ENCODE measurements around the gene ZNF749. TPM values are rescaled to one million over a fixed set of nuclear protein-coding genes. Genes with fewer than 3 reads are reported as not detected.
"Not testable (repeated sequence)": the region's sequence is repeated elsewhere in the genome, so short reads cannot be mapped to it uniquely, and the experiment has no call there.

The ZNF749 gene
- total RNA-seq, 2 donors from 2014 or later: 16.5 to 18.0 TPM

GRCh38 chr19:57487477-57488298, 52.6 kb downstream of the ZNF749 start, which contains the start of gene ZNF419:
Gene ZNF419 (plus strand): TSS chr19:57487750. CDS start chr19:57487951, 201 bp downstream.
- H3K27ac Mint-ChIP-seq: peak within 1 kb of the TSS; percentile 52
- peak within 1 kb of the TSS; percentile 70 to 75 for H3K4me3 Mint-ChIP-seq
- ATAC-seq (replicated peaks in 1 of 2) (peak; percentile 98 to 99), DNase-seq (peak; percentile 93 to 94)
- peaks cover 46 to 48% of the 10 kb centered on the region in 2 donors for H3K36me3 Mint-ChIP-seq (ENCODE audit: insufficient read depth in 2 of 2)
- H3K4me1 Mint-ChIP-seq (ENCODE audit: low read depth): peaks cover 16% of the 10 kb centered on the region
- not testable (repeated sequence) for H3K27me3 Mint-ChIP-seq (ENCODE audit: low read depth)
- H3K9me3 Mint-ChIP-seq: peaks cover 16 to 36% of the 10 kb centered on the region in 2 donors

- H3K4me1 Mint-ChIP-seq (ENCODE audit: low read depth): peaks cover 16% of the 10 kb centered on the region
- H3K36me3 Mint-ChIP-seq (ENCODE audit: insufficient read depth in 2 of 2): peaks cover 52 to 54% of the 10 kb centered on the region in 2 donors
- H3K4me3 Mint-ChIP-seq: peak overlapping the region; percentile 70 to 75
- not testable (repeated sequence) for H3K27me3 Mint-ChIP-seq (ENCODE audit: low read depth); DNase-seq
- peak overlapping the region; percentile 52 for H3K27ac Mint-ChIP-seq
- ATAC-seq (replicated peaks in 1 of 2): peak in 1 of 2 donors; percentile 4
- H3K9me3 Mint-ChIP-seq: peaks cover 17 to 42% of the 10 kb centered on the region in 2 donors
These were observed 53.1 kb downstream of the ZNF749 start for GRCh38 chr19:57488299-57488644.

Other genes with a start within 250 kb of the ZNF749 start
- 10 to 100 TPM; 38.7 to 43.3 TPM for gene ZNF264, start 243.8 kb upstream of the ZNF749 start, total RNA-seq
- 1 to 10 TPM; 2.2 to 4.3 TPM for gene AURKC, start 204.3 kb upstream of the ZNF749 start, total RNA-seq
- 10 to 100 TPM; 14.4 to 16.2 TPM for gene ZNF805, start 194.7 kb upstream of the ZNF749 start, total RNA-seq
- 100 to 1,000 TPM; 114 to 129 TPM for gene ZNF460, start 154.8 kb upstream of the ZNF749 start, total RNA-seq
- gene ZNF543, start 114.9 kb upstream of the ZNF749 start, total RNA-seq: 1 to 10 TPM; 8.4 to 9.0 TPM
- 1 to 10 TPM; 8.1 to 8.3 TPM for gene ZNF304, start 84.1 kb upstream of the ZNF749 start, total RNA-seq
- 1 to 10 TPM; 7.3 to 8.5 TPM for gene TRAPPC2B, start 71.8 kb upstream of the ZNF749 start, total RNA-seq
- gene ZNF547, start 71.8 kb upstream of the ZNF749 start, total RNA-seq: 1 to 10 TPM; 3.9 to 4.5 TPM
- gene ZNF548, start 45.5 kb upstream of the ZNF749 start, total RNA-seq: 10 to 100 TPM; 40.4 to 62.8 TPM
- gene ZNF17, start 24.2 kb upstream of the ZNF749 start, total RNA-seq: 10 to 100 TPM; 11.0 to 12.0 TPM
- gene VN1R1, start 21.8 kb downstream of the ZNF749 start, total RNA-seq: 1 to 10 TPM in 1 of 2 donors, under 1 TPM in 1; 0.37 to 1.1 TPM
- gene ZNF772, start 42.2 kb downstream of the ZNF749 start, total RNA-seq: 1 to 10 TPM; 6.4 to 7.7 TPM
- gene ZNF419, start 52.4 kb downstream of the ZNF749 start, total RNA-seq: 10 to 100 TPM; 10.2 to 11.1 TPM
- gene ZNF773, start 64.6 kb downstream of the ZNF749 start, total RNA-seq: 10 to 100 TPM; 11.9 to 12.7 TPM
- 1 to 10 TPM; 6.8 to 6.9 TPM for gene ZNF549, start 92.0 kb downstream of the ZNF749 start, total RNA-seq
- 10 to 100 TPM; 12.2 to 12.9 TPM for gene ZNF550, start 124.5 kb downstream of the ZNF749 start, total RNA-seq
- 1 to 10 TPM; 3.2 to 5.5 TPM for gene ZNF416, start 143.6 kb downstream of the ZNF749 start, total RNA-seq
- gene ZIK1, start 148.8 kb downstream of the ZNF749 start, total RNA-seq: 1 to 10 TPM; 5.1 to 9.0 TPM
- gene ZNF530, start 164.6 kb downstream of the ZNF749 start, total RNA-seq: 1 to 10 TPM; 5.6 to 7.9 TPM
- gene ZNF134, start 178.9 kb downstream of the ZNF749 start, total RNA-seq: 10 to 100 TPM; 12.8 to 14.0 TPM
- gene ZNF211, start 197.8 kb downstream of the ZNF749 start, total RNA-seq: 10 to 100 TPM; 13.5 to 18.2 TPM
- gene ZSCAN4, start 233.6 kb downstream of the ZNF749 start, total RNA-seq: not detected
- 10 to 100 TPM in 1 of 2 donors, 1 to 10 TPM in 1; 7.3 to 12.2 TPM for gene ZNF551, start 246.7 kb downstream of the ZNF749 start, total RNA-seq